SK-N-MC (cell line): Measurements from ENCODE around the gene GPAT3.

Experiments
- DNase-seq: peaks from one replicate; pipeline ENCODE4 v3.0.0-alpha.2; 2011; ENCODE audit warnings: low read depth, low spot score
- H3K27ac ChIP-seq: fragments of 200-600 bp; sonication (generic); 2 replicates; pipeline ENCODE4 v1.5.1; 2016; ENCODE audit warnings: mixed run types
- H3K36me3 ChIP-seq: fragments of 200-600 bp; sonication (generic); 2 replicates; pipeline ENCODE4 v1.6.1; 2017; ENCODE audit warnings: antibody characterized with exemption, low read length, mixed read lengths; ENCODE audit not compliant: insufficient read depth
- H3K4me3 ChIP-seq: fragments of 200-600 bp; sonication (generic); 2 replicates; pipeline ENCODE4 v1.5.1; 2016
- H3K9ac ChIP-seq: fragments of 200-600 bp; sonication (generic); 2 replicates; pipeline ENCODE4 v1.8.0; 2017; ENCODE audit warnings: mixed run types, mixed read lengths; ENCODE audit not compliant: insufficient read length
- H3K9me3 ChIP-seq: fragments of 200-600 bp; sonication (generic); 2 replicates; pipeline ENCODE4 v1.6.1; 2017; ENCODE audit warnings: low read depth, mild to moderate bottlenecking, antibody characterized with exemption, low read length, moderate library complexity, mixed read lengths
- EZH2 ChIP-seq: fragments of 200-600 bp; sonication (generic); IDR thresholded peaks from one replicate; pipeline ENCODE4 v1.6.1; 2017; ENCODE audit warnings: antibody characterized with exemption
- FOXP2 ChIP-seq: optimal IDR thresholded peaks from 2 replicates; pipeline ENCODE3; 2011; ENCODE audit warnings: mild to moderate bottlenecking, moderate library complexity; ENCODE audit not compliant: insufficient read depth; ENCODE audit errors: extremely low read length, control extremely low read depth
- POLR2AphosphoS5 ChIP-seq: IDR thresholded peaks from 2 replicates; pipeline ENCODE4 v1.6.1; 2012; ENCODE audit warnings: mild to moderate bottlenecking, low read depth, low read length, borderline replicate concordance

The GPAT3 gene

GRCh38 chr4:83581411-83582288 is 45.7 kb downstream of the GPAT3 start:
- Histone ChIP-seq H3K9ac (no peak overlapping the region), H3K27ac (no peak overlapping the region), H3K36me3 (no peaks in the 10 kb centered on the region), H3K4me3 (no peak overlapping the region), H3K9me3 (no peaks in the 10 kb centered on the region)
- no peak for TF ChIP-seq POLR2AphosphoS5
- no peak for TF ChIP-seq FOXP2
- no peak for TF ChIP-seq EZH2
- DNase-seq: no peak

- no peak for DNase-seq
- Histone ChIP-seq H3K27ac (no peak overlapping the region), H3K9ac (no peak overlapping the region), H3K9me3 (no peaks in the 10 kb centered on the region), H3K36me3 (no peaks in the 10 kb centered on the region), H3K4me3 (no peak overlapping the region)
- no peak for TF ChIP-seq FOXP2
- TF ChIP-seq EZH2: no peak
- TF ChIP-seq POLR2AphosphoS5: no peak
Observed at GRCh38 chr4:83582289-83582785, 46.4 kb downstream of the GPAT3 start.

DNA sequence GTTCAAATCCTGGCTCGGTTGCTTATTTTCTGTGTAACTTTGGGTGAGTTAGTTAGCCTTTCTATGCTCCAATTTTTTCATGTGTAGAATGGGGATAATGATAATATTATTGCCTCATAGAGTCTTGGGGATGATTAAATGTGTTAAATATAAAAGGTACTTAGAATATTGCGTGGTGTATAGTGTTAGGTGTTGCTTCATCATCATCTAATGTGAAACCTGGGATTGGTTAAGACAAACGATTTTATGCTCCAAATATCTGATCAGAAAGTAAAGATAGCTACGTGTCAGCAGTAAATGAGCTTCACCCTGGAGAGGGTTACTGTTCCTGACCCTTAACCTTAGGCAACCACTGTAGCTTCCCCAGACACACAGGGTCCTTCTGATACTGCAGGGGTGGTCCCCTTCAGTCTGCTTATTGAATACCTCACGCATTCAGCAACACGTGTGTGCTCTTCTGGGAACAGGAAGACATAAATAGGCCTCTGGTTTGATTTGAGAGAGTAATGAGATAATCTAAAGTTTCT is 50.1 kb downstream of the GPAT3 start:
- TF ChIP-seq FOXP2 (no peak), POLR2AphosphoS5 (no peak), EZH2 (no peak)
- DNase-seq: no peak
- Histone ChIP-seq H3K9ac (no peak overlapping the region), H3K9me3 (no peaks in the 10 kb centered on the region), H3K4me3 (no peak overlapping the region), H3K27ac (no peak overlapping the region), H3K36me3 (no peaks in the 10 kb centered on the region)

DNA sequence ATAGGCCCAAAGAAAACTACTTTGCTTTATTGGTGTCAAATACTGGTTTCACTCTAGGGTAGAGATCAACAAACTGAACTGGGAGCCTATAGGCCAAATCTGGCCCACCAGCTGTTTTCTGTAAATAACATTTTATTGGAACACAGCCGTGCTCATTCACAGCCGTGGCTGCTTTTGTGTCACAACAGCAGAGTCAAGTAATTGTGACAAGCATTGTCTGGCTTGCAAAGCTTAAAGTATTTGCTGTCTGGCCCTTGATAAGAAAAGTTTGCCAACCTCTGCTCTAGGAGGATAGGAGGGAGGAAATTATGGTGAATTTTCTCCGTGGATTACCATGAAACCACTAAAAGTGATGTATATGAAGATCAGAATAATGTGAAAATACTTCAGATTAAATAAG is 53.4 kb downstream of the GPAT3 start:
- Histone ChIP-seq H3K9ac (no peak overlapping the region), H3K36me3 (no peaks in the 10 kb centered on the region), H3K4me3 (no peak overlapping the region), H3K9me3 (no peaks in the 10 kb centered on the region), H3K27ac (no peak overlapping the region)
- no peak for TF ChIP-seq POLR2AphosphoS5
- no peak for TF ChIP-seq EZH2
- TF ChIP-seq FOXP2: no peak
- DNase-seq: no peak

DNA sequence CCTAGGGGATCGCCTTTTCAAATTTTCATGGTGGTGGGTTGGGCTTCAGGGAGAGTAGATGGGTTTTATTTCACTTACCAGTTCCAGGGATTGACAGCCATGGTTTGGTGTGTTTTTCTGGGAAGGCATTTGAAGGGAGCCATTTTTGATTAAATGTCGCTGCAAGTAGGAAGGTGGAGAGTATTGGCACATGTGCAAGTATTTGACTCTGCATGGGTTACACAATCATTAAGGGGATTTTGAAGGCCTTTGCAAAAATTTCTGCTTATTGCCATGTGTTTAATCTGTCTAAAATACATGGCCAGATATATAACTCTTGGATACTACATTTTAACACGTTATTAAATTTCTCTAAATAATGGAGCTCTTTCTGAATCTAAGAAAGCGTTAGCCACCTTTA is 55.1 kb downstream of the GPAT3 start:
- Histone ChIP-seq H3K9ac (no peak overlapping the region), H3K9me3 (no peaks in the 10 kb centered on the region), H3K36me3 (no peaks in the 10 kb centered on the region), H3K4me3 (no peak overlapping the region), H3K27ac (no peak overlapping the region)
- TF ChIP-seq FOXP2: no peak
- TF ChIP-seq POLR2AphosphoS5: no peak
- TF ChIP-seq EZH2: no peak
- DNase-seq: no peak

GRCh38 chr4:83591730-83592129 is 55.8 kb downstream of the GPAT3 start:
- H3K36me3 ChIP-seq: no peaks in the 10 kb centered on the region

GRCh38 chr4:83599183-83599582 is 63.3 kb downstream of the GPAT3 start:
- no peak for TF ChIP-seq FOXP2
- TF ChIP-seq POLR2AphosphoS5: no peak
- no peak overlapping the region for H3K9ac ChIP-seq
- DNase-seq: no peak
- no peaks in the 10 kb centered on the region for H3K9me3 ChIP-seq
- H3K36me3 ChIP-seq: no peaks in the 10 kb centered on the region
- H3K4me3 ChIP-seq: no peak overlapping the region
- H3K27ac ChIP-seq: peak overlapping the region; percentile 49; the same call in 1 of the 2 replicates

More at GRCh38 chr4:83591730-83592129, 55.8 kb downstream of the GPAT3 start:
- no peak for TF ChIP-seq POLR2AphosphoS5
- no peak for TF ChIP-seq EZH2
- no peak for TF ChIP-seq FOXP2
- no peak for DNase-seq
- no peak overlapping the region for H3K27ac ChIP-seq
- no peaks in the 10 kb centered on the region for H3K9me3 ChIP-seq
- H3K9ac ChIP-seq: no peak overlapping the region
- no peak overlapping the region for H3K4me3 ChIP-seq

DNA sequence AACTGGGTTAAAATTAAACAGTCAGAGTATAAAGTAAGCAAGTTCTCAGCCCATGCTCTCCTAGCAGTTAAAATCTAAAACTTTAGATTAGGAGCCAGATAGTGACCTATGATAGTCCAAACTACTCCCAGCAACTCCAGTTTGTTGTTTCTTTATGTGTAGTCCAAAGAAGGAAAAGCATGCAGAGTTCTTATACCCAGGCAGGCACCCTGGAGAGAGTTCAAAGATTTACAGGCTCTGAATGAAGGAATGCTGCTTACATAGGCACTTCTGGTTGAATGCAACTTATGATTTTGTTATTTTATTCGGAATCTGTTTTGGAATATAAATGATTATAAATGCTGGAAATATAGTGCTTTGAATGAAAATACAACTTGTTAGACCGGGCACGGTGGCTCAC is 67.2 kb downstream of the GPAT3 start:
- TF ChIP-seq EZH2: no peak
- TF ChIP-seq FOXP2: no peak
- TF ChIP-seq POLR2AphosphoS5: no peak
- H3K4me3 ChIP-seq: no peak overlapping the region
- H3K36me3 ChIP-seq: 0 out of 2 replicates have a peak, but pooled peaks cover 3% of the 10 kb centered on the region
- peak; percentile 65 for DNase-seq
- no peaks in the 10 kb centered on the region for H3K9me3 ChIP-seq
- peak overlapping the region; percentile 87 for H3K27ac ChIP-seq
- H3K9ac ChIP-seq: peak overlapping the region; percentile 2
